HG03460 (cell line): ENCODE measurements around the gene ILKAP.

Source experiments
- ATAC-seq: cut with Tn5 transposase; IDR thresholded peaks from one replicate; pipeline ENCODE4 v1.9.1; 2021; ENCODE audit not compliant: unreplicated experiment

ILKAP gene

DNA sequence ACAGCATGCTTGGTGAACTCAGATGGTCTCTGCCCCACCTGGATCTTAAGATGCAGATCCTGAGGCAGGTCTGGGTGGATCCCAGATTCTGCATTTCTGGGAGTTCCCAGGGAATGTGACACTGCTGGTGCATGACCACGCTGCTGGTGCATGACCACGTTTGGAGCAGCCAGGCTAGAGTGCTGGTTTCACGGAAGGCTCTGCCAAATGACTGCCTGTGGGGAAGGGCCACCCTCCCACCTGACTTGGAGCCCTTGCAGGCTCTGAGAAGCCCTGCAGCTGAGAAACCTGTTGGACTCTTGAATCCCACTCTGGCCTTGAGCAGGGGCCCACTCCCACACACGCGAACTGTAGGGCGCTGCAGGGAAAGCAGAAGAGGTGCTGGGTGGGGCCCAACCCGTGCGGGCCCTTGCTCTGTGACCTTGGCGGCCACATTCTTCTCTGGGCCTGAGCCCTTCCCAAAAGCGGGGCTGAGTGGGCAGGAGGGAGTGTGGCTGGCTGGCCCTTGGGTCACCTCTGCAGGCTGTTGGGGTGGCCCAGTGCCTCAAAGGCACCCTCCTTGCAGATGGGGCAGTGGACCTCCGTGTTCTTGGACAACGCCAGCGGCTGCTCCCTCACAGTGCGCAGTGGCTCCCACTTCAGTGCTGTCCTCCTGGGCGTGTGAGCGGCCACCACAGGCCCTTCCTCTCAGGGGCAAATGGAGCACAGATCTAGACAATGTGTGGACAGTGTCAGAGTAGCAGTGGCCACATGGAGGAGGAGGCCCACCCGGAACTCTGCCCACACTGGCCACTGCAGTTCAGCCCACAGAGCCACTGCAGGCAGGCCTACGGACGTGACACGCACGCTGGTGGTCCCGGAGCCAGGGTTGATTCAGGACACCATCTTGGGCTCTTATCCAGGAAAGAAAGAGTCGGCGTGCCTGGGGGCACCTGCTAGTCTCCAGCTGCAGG is 36.8 kb downstream of the ILKAP start:
- no peak for ATAC-seq

DNA sequence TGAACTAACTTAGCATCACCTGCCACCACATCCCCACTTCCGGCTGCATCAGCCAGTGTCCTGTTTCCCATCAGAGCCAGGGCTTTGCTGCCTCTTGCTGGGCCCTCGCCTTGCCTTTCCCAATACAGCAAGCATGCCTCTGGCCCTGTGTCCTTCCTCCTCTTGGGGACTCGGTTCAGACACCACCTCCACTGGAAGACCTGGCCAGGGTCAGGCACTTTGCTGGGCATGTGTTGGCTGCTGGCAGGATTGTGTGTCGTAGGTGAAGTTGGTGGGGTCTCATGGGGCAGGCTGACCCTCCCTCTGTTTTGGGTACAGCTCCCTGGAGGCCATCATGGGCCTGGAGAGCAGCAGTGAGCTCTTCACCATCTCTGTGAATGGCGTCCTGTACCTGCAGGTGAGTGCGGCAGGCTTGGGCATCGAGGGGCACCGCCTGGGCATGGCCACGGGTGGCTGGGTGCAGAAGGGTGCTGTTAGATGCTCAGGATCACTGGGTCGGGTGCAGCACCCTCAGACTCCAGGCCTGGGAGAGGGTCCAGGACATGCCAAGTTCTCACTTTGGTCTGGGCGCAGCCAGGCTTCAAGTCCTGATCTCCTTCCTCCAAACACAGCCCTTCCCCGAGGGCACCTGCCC is 38.1 kb downstream of the ILKAP start:
- no peak for ATAC-seq

DNA sequence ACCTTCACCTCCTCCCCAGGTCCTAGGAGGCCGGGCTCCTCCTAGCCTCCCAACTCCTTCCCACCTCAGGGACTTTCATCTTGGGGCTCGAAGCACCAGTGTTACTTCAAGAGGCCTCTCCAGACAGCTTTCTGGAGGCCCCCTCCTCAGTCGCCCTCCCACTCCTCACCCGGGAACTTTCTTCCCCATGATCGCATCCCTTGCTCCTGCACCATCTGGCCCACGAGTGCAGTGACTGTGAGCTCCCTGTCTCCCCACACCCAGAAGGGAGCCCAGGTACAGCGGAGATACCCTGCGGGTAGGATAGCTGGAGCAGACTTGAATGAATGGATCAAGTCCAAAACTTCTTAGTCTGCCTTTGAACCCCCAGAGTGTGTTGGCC is 38.6 kb downstream of the ILKAP start:
- no peak for ATAC-seq

- no peak for ATAC-seq
Observed at GRCh38 chr2:238163481-238164198, 39.9 kb downstream of the ILKAP start.

DNA sequence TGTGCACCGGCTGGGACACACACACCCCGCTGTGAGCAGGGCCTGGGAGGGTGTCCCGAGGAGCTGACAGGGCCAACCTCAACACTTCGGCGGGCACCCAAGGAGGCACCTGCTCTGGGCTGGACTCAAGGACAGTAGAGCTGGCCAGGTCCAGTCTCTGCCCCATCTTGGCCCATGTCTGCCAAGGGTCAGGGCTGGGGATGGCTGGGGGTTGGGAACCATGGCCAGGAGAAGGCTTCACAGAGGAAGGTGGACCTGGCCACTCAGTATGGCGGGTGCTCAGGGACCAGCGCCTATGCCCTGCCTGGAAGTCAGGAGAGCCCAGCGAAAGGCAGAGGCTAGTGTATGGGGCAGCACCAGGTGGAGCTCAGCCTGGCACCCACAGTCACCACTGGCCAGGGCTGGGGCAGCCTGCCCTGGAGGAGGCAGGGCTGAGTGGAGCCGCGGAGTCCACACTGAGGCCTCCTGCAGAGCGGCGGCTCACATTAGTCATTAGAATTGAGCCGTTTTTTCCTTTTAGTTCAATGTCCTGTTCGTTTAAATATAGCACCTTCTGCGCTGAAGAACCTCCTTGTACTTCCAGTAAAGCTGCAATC is 40.6 kb downstream of the ILKAP start:
- ATAC-seq: no peak

GRCh38 chr2:238162251-238162845 is 41.1 kb downstream of the ILKAP start:
- ATAC-seq: no peak

DNA sequence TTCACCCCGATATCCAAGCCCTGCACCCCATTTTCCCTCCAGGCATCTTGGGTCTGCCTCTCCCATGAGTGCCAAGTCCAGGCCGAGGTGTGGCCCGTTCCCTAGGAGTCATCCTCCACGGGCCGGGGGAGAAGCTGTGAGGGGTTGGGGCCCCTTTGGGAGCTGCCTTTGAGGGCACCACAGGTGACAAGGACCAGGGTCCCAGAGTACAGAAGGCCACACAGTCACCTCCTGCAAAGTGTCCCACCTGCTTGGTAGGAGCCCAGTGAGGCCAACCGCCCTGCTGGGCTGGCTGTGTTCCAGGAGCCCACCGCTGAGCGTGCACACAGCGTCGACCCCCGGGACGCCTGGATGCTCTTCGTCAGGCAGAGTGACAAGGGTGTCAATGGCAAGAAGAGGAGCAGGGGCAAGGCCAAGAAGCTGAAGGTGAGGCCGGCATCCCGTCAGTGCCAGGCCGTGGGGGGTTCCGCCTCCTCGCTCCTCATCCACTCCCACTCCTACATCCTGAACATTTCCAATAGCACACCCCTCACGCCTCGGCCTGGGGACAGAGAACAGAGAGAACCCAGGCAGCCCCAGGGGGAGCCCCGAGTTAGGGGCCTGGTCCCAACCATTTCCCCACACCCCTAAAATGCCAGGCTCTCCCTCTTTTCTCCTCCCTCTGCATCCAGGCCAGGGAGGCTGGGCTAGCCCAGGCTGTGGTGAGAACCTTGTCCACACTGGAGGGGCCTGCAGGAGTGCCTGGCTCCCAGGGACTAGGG is 42.0 kb downstream of the ILKAP start:
- no peak for ATAC-seq

- no peak for ATAC-seq
Observed at GRCh38 chr2:238160206-238161129, 43.0 kb downstream of the ILKAP start.

GRCh38 chr2:238159661-238160205 is 43.8 kb downstream of the ILKAP start:
- ATAC-seq: no peak

DNA sequence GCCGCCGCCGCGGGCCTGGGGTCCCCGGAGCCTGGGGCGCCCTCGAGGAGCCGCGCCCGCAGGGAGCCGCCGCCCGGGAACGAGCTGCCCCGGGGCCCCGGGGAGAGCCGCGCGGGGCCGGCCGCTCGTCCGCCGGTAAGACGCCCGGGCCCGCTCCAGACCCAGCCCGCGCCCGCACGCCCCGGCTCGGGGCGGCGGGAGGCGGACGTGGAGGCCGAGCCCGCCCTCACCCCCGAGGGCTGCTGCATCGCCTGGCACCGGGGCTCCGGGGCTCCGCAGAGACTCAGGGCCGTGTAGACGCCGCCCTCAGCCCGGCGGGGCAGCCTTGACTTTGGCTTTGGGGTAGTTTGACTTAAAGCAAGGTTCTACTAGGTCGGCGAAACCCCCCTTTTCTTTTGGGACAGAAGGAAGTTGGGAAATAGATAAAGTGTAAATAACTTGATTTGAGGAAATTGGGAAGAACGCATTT is 44.4 kb downstream of the ILKAP start:
- ATAC-seq: no peak

- ATAC-seq: no peak
Observed at GRCh38 chr2:238158509-238159070, 44.9 kb downstream of the ILKAP start, which contains the start of gene ERFE. Gene ERFE, plus strand, starts transcription at chr2:238158970. Its CDS starts 38 bp downstream, at chr2:238159008.

DNA sequence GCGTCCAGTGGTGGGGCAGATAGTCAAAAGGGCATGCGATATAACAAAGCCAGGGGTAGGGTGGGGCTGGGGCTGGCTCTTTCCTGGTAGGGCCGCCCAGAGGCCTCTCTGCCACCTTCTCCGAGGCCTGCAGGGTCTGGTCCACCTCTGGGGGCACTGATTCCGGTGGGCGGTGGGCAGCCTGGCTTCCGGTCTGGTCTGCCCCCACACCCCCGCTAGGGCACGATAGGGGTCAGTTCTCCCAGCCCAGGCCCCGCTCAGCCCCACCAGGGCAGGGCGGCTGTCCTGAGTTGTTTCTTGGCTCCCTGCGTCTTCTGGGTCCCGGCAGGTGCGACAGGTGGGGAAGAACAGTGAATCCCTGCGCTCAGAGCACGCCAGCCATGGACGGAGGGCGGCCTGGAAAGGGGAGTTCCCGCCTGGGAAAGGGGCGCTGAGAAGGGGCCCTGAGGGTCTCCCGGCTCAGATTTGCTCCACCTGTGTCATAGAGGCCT is 45.4 kb downstream of the ILKAP start:
- no peak for ATAC-seq

- no peak for ATAC-seq
Observed at GRCh38 chr2:238157506-238158017, 45.9 kb downstream of the ILKAP start.

DNA sequence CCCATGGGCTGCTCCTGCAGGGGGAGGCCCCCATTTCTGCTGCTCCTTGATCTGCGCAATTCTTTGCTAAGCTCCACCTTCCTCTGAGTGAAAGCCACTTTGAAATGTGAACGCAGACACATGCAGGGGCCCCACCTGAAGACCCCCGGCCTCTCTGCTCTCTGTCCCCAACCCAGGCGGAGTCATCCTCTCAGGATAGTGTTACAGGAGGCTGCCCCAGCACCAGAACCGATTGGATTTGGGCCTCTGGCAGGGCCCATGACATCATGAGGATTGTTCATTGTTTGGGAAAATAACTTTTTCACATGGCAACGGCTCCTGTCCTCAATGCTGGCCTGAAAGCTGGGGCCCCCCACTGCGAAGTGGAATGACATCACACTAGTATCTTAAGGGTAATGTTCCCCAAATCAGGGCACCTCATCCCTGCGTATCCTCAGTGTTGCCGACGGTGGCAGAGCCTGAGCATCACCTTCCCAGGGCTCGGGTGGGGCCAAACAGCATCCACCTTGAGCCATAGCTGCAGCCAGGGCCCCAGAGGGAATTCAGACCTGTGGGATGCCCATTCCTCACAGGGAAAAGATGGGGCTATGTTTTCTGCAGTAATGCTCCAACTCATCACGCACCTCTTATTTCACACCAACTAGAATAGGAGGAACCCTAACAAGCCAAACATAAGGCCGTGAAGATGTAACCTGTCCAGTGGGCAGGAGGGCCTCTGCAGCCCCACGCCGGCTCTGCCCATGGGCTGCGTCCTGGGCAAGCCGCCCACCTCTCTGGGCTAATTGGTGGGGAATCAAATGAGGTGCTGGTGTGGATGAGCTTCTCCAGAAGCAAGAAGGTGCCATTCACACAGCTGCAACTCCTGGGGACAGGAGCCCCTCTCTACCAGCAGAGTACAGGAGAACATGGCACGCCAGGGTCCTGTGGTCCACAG is 47.5 kb downstream of the ILKAP start:
- no peak for ATAC-seq

DNA sequence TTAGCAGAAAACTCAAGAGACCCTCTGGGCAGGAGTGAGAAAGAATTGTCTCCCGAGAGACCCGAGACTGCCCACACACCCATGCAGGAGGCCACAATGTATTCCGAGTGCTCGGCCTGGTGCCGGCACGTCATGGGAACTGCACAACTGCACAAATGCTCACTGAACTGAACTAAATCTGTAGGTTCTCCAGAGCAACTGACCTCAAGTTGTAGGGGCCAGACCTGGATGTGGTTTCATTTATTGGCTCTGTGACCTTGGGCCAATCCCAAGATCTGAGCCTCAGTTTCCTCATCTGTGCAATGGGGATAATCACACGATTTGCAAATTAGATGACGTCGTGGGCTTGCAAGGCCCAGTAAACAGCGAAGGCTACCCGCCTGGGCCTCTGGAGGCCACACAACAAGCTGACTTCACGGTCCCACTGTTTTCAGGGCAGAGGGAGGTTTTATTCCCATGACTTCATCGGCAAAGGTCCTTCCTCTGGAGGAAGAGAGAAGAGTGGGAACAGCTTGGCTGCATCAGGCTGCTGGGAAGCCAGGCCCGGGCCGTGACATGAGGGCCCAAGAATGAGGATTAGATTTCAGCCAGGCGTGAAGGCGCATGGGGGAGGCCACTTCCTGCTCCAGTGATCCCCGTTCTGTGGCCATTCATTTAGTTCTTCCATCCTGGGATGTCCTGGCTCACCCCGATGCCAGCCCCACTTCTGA is 48.3 kb downstream of the ILKAP start:
- ATAC-seq: no peak

GRCh38 chr2:238154570-238154969 is 48.9 kb downstream of the ILKAP start:
- ATAC-seq: no peak
